Measurements from ENCODE around the gene FOXC1.

The FOXC1 gene

DNA sequence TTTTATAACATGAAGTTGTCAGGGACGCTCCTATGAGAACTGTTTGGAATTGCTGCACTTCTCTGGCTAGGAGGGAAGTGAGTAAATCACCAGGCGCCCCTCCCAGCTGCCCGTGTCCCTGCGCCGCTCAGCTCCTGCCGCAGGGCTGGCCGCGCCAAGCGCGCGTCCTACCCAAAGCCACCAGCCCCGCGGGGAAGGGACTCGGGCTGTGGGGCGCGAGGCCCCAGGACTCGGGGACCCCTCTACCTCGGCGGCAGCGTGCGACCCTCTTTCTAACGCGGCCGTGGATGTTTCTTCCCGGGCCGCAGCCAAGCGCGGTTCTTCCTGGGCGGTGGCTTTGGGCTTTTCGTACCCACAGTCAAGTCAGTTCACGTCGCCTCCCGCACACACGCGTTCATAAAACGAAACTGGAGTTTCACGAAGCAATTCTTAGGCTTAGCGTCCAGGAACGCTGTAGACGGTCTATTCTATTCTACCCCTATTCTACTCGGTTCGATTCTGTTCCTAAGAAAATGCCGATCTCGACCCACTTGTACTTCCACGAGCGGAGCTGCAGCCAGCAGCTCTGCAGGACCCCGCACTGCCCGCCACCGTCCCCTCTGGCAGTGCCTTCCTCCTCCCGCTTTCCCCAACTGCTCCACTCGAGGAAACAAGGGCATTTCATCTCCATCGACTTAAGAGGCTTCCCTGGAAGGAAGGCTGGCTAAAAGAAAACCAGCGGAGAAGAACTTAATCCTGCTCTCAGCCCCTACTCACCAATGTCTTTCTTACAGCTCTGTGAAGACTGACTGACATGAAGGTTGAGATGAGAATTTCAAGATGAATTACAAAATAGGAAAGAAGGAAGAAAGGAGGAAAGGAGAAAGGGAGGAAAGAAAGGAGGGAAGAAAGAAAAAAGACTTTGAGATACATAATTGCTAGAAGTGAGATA lies 15.4 kb downstream of the FOXC1 start:
- DNase-seq = no peak

DNA sequence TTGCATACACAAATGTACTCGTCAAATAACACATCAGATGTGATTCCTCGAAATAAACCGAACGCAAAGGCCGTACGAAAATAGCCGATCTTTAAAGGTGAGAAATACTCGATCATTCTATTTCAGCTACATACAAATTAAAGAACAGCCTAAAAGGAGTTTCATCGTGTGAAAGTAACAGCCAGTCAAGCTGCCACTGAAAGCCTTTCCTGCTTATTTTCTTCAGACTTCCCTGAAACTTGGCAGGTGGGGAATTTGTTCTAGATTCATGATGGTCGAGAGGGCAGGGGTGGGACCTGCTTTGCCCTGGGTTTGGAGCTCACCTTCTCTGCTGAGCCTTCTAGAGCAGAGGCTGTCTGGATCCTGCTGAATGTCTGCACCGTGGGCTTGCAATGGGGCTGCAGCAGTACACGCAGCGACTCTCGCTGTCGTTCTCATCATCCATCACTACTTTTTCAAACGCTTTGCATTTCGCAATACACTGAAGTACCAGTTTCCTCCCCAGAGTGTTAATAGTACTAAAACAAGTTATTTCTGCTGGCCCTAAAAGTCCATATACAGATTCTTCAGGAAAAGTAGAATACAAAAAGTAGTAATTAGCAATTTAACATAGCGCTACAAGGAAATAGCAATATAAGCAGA lies 16.2 kb downstream of the FOXC1 start:
- no peak for DNase-seq

DNA sequence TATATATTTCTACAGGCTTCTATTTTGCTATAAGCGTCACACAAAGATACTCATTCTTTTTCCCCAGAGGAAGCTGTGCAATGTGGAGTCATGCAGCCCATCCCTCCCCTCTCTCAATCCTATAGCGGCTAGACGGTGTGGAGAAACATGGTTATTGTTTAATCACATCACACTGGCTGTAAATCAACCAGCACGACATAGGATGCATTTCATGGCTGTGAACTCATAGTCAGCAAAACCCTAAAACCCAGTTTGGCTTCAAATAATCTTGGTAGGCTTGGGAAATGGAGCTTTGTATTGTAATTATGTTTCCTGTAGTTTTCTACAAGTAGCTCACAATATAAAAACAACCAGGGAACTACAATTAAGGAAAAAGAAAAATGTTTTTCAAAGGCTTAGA lies 16.8 kb downstream of the FOXC1 start:
- no peak for DNase-seq

DNA sequence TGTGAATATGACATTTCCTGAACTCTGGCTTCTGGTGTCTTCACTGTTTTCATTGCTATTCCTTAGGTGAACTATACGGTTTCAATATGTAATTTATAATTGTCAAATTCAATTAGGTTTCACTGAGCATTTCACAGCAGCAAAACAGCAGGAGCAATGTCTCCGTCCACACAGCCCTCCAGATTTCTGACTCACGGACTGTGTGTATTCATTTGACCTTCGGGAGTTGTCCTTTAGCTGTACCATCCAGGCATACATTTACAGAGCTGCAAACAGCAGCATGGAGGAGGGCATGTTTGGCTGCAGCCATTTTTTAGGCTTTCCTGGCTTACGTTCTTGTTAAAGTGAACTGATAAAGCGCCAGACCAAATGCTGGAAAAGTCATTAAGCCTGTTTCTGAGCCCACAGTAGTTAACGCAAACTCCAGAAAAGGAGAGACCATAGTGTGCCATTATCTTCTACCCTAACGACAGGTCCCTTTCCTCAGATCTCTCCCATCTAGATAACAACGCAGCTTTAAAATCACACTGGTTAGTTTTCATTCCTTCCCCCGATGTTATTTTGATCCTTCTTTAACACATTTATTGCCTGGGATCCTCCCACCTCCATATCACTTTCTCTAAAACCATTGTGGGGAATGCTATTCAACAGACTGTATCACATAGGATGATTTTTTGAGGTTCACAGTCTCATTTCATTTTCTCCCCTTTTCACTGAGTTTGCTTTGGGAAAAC lies 18.3 kb downstream of the FOXC1 start:
- DNase-seq = no peak

DNA sequence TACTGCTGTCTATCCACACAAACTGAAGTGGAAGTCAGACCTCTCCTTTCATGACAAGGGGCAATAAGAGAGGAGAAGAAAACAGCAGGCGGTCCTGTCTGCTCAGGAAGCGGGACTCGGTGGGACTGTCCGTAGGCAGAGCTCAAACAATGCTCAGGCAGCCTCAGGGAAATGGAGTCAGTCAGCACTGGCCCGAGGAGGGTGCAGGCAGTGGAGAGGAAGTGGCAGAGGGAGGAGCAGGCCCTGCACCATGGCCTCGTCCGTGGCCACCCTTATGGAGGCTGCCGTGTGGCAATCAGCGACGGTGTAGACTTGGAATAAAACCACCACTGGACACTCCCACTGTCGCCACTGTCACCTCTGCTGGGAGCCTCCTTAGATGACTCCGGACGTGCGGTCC lies 19.6 kb downstream of the FOXC1 start:
- no peak for DNase-seq

DNA sequence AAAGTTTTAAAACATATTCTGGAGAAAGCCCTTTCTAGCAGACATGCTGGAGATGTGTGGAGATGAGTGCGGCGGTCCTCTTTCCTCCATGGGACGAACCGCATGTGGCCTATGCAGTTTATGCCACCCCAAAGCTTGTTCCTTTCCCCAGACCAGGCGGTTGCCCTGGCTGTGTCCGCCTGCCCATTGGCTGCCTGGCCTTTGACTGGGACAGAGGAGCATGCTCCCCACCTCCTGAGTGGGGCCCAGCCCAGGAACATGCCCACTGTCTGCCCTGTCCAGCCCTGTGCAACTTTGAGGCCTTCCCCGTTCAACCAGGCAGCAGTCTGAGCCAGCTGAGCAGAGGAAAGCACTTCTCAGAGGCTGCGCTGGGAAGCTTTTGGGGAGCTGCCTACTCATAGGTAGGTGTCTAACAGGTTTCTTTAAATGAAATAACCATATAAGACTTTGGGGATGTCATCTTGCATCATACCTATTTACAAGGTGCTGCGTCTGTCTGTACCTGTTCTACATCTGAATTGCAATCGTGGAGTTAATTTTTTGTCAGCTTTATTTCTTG lies 20.6 kb downstream of the FOXC1 start:
- no peak for DNase-seq

DNA sequence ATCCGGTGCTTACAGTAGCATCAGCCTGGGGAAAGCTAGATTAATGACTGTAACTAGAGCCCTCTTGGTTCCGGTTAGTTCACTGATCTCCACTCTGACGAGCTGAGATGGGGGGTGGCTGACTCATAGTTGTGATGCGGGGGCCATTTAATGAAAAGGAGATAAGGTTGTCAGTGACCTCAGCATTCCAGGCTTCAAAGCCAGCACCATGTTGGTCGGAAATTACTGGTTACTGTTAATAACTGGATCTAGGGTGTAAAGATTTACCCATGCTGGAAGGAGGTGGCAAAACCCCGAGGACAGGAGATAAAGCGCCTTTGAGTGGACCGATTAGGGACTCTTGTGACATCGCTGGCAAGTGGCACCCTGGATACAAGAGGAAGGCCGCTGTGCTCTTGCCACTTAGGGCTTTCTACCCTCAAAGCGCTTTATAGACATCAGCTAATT lies 21.1 kb downstream of the FOXC1 start:
- DNase-seq = no peak

DNA sequence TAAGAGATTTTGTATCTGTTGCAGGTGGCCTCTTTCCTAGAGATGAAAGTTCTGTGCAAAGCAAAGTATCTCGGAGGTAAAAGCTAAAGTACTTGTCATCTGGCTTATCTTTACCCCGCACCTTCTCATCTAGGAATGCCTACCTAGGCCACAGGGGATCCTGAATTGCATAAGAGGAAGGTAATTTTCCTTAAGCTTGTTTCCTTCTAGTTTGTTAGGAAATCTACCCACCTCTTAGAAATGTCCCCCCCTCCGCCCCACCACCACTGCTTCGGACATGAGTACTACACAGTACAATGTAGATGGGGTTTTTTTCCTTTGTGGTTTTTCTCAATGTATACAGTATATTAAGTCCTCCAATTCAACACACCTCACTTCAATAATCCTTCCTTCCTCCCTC lies 21.5 kb downstream of the FOXC1 start:
- DNase-seq = no peak

DNA sequence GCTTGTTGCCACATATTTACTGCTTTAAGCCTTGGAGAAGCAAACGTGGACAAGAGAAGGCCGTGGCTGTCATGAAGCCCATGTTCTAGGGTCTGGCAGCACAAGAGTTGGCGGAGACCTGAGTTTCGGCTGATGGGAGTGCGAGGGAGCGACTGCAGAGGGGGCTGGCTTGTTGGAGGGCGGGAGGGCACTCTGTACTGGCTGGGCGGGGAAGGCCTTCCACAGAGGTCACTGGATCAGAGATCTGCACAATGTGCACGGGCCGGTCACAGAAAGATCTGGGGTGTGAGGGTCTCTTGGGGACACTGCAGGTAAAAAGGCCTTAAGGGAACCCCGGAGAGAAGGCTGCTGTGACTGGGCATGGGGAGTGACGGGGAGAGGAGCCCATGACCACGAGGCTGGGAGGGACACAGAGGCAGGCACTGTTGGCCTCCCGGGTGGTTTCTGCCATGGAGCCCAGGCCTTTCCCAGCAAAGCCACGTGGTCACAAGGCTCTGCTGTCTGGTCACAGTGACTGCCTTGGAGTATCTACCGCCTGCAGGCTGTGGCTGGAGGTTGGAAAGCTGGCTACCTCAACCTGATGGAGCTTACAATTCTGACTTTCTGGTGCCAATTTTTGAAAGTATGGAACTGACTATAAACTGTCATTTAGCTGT lies 23.8 kb downstream of the FOXC1 start:
- no peak for DNase-seq

DNA sequence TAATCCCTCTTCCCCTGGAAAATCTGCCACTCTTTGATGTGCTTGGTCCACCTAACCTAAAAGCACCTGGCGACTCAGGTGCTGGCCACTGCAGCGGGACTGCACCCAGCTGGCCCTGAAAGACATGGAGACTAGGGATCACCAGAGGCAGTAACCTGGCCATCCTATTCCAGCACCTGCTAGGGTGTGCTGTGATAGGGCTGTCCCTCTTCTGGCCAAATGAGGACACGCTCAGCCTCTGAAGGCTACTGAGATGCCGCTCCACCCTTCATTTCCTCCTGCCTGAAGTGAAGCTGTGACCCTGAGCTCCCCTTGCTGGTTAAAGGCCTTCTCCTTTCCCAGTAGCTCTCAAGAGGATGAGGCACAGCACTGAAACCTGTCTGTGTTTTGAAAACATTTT lies 24.4 kb downstream of the FOXC1 start:
- no peak for DNase-seq

DNA sequence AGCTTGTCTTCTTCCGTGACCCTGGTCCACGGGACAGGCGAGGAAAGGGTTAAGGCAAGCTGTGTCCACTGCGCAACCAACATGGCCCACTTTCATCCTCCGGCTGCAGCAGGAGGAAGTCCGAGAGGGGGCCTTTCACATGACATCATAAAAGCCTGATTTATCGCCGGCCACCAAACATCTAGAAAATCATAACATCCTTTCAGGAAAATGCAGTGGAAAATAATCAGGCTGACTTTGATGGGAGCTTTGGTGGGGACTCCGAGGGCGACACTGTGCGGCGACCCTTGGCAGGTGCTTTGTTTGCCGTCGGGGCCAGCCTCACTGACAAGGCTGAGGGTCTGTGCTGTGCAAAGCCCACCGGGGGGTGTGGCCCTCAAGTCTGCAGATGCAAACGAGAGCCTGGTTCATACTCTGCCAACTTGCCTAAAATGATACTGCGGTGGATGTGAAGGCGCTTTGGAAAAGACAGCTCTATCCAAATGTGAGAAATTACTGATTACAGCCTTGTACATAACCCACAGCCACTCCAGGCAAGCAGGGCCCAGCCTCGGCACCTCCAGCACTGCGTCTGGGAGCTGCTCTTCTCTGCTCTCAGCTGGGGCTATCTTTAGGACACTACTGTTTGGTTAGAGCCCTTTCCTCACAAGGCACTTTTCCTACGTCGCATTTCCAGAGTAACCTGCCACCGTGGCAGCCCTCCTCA lies 25.7 kb downstream of the FOXC1 start:
- DNase-seq = no peak

DNA sequence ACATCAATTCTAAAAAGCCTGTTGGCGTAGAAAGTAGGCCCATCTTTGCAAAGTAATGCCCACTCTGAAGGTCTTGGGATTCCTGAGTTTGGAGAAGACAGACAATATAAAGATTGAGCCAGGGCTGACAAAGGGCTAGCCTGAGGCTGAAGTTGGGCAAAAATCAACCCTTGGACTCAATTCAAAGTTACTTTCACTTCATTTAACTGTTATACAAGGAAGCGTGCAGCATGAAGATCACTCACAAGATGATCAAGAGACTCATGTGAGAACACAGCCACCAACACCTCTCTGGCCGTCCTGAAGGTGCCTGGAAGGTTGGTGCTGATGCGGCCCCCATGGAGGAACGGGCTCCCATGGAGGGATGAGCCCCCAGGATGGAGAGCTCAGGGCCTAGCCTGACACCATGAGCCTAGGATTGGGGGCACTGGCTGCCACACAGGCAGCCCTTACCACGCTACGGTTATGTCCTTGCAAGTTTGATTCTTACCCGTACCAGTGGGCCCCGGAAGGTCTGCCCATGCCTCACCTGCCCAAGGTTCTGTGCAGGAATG lies 26.6 kb downstream of the FOXC1 start:
- DNase-seq = no peak

DNA sequence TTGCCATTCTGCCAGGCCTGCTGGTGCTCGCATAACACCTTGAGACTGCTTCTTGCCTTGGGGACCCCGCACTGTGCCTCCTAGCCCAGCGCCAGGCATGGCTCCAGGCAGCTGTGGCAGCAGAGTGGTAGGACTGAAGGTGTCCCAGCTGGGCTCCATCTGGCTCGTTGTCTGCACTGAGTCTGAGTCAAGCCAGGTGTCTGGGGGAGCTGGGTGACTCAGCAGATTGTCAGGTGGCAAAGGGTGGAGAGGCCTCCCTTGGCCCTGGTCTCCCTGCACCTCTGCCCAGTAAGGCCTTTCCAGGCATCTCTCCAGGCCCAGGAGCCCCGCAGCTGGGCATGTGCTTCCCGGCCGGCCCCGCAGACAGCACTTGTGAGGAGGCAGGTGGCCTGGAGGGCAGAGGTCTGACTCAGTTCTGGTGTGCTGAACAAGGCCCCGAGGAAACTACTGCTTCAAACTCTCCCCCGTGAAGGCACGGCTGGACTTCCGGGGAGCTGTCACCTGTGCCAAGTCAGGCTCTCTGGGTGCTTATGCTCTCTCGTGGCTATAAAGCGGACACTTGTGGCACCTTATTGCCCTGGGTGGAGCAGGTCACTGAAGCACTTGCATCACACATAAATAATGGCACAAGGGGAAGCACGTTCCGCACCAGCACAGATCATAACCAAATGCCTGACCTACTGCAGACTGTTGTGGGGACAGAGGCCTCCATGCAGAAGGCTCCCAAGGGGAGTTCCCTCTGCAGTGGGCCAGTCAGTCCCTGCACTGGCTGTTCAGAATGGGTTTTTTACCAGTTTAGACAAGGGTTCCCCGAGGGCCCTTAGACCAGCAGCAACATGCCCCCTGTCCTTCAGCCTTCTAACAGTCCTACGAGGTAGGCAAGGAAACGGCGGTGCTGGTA lies 27.5 kb downstream of the FOXC1 start:
- DNase-seq = no peak

DNA sequence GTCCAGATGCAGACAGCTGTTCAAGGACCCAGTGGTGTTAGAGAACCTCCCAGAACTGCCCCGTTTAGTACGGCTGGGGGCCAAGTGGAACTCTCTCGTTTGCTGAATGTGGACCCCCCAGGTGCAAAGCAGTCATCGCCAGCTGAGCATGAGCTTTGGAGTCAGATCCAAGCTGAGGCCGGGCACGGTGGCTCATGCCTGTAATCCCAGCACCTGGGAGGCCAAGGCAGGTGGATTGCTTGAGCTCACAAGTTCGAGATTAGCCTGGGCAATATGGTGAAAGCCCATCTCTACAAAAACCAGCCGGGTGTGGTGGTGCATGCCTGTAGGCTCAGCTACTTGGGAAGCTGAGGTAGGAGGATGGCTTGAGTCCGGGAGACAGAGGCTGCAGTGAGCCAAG lies 29.7 kb downstream of the FOXC1 start:
- no peak for DNase-seq

DNA sequence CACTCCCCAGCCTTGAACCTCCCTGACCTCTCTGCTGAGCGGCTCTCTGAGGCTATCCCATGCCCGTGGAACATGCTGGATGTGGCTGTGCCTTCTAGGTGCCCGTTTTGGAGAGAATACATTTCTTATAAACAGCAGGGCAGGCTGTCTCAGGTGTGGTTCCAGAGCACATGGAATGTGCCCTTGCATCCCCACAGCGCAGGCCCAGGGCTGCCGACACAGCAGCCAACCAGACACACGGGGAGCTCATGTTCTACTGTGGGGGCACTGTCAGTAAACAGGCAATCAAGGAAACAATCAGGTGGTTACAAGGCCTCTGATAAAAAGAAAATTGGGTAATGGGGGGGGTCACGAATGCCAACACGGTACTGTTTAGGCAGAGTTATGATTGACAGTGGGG lies 30.8 kb downstream of the FOXC1 start:
- no peak for DNase-seq

DNA sequence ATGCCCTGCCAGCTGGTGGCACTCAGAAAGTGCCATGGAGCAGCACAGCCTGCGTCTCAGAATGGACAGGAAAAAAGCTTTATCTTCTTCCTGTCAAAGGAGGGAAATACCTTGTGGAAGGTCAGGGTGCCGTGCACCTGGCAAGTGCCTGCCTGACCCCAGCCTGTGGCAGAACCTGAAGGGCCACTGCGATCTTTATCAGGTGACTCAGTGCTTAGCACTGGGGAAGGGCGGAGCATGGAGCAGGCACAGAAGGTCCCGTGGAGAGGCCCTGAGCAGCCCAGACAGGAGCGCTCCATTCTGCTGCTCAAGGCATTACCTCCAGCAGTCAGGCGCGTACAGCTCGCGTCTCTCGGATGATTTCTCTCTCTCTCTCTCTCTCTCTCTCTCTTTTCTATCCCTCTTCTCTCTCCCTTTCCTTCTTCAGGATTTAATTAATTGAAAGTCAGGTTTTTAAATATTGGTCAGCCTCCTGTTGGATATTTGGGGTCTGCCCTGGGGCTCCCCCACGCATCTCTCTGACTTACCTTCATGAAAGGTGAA lies 31.7 kb downstream of the FOXC1 start:
- no peak for DNase-seq

DNA sequence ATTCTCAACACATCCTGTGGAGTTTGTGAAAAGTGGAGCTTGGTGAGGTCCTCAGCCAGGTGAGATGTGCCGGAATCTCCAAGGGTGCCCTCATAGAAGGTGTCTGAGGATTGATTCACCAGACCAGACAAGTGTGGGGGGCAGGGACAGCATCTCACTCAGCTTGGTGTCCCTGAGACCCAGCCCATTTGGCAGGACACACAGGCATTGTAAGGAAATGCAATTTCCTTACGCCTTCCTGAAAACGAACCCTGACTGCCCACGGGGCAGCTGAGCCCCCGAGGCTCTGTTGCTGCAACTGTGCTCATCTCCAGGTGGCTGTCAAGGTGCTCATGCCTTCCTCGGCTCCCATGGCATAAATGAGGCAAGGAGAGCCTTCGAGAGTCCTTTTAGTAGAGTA lies 33.4 kb downstream of the FOXC1 start:
- DNase-seq = no peak

DNA sequence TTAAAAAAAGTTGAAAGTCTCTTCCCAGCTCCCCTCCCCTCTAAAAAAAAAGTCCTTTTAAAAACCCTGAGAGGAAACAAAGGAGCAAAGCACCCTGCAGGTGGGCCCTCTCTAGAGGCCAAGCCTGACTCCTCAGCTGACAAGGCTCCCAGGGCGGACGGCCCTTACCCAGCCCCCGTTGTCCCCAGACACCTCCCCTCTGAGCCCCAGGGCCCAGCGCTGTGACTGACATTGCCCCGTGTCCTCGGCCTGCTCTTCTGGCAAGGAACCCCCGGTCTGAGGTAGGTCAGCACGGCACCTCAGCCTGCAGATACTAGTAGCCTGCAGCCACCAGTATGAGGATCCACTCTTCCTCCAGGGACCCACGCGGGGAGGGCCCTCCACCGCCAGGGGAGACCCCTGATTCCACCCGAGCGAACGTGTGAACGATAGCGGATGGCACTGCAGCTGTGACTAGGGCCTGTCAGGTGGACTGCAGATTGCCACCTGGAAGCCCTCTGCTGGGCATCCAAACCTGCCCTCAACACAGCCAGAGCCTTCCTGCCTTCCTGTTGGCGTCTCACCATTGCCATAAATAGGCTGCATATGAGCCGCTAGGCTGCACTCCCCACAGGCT lies 34.2 kb downstream of the FOXC1 start:
- DNase-seq = no peak

DNA sequence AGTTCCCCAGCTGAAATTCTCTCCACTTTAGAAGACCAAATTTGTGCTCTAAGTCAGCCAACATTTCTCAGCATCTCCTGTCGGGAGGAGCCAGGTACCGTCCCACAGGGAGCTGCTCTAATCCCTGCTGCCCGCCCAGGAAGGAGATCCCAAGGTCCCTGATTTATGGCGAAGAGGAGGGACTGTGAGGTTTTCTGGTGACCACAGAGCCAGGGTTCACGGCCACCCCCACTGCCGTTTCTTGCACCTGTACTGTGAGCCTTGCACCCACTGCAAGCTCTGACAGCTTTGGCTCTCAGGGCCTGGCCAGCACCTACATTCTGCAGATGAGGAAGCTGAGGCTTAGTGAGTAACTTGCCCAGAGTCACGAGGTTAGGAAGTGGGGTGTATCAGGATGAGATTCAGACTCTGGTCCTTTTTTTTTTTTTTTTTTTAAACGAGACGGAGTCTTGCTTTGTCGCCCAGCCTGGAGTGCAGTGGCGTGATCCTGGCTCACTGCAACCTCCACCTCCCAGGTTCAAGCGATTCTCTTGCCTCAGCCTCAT lies 34.9 kb downstream of the FOXC1 start:
- DNase-seq = no peak

Measured in stimulated activated CD4-positive, alpha-beta T cell treated with anti-CD3 and anti-CD28 coated beads, Interleukin-4, amount 100 ng/mL, for 24 hours (primary cell).